ENCODE measurements around the gene IL36G.

DNA sequence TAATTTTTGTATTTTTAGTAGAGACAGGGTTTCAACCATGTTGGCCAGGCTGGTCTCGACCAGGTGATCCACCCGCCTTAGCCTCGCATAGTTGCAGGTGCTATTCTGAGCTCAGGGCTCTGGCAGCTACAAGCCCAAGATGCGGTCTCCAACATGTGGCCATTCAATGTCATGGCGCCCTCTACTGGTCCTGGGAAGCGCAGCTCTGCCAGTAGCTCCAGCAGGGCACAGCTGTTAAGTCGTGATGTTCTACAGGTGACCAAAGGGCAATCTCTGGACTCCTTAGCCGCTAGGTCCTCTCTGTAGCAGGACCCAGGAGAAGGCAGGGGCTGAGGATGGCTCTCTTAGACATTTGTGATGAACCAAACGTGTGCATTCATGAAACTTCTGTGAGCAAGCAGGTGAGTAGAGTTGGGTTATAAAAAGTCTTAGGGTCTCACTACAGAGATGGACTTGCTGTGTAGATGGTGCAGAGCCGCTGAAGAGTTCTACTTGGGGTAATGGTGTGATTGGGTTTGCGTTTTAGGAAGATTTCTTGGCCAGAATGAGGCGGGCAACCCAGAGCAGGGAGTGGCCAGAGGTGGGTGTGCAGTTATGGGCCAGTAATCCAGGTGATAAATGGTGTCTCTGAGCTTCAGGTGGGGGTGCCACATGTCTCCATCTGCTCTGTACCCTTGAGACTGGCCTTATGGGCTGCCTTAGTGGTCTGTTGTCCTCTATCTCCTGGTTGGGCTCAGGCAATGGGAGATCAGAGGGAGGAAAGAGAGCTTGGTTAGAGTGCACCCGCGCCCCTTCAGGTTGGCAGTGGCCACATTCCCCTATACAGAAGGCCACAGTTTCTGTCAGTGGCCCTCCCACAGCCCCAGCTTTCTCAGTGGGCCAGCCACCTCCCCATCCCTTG is 35.8 kb upstream of the IL36G start:
- TF ChIP-seq CTCF (conservative IDR thresholded peaks at IDR 0.05; ENCODE audit: low read depth in 2 of 2) = peak; percentile 89 to 96
- TF ChIP-seq JUNB (IDR thresholded peaks at IDR 0.05; ENCODE audit: unreplicated experiment) = no peak
- TF ChIP-seq POLR2AphosphoS5 (IDR thresholded peaks at IDR 0.05; ENCODE audit: low read depth) = no peak
- TF ChIP-seq, protein P1, sequence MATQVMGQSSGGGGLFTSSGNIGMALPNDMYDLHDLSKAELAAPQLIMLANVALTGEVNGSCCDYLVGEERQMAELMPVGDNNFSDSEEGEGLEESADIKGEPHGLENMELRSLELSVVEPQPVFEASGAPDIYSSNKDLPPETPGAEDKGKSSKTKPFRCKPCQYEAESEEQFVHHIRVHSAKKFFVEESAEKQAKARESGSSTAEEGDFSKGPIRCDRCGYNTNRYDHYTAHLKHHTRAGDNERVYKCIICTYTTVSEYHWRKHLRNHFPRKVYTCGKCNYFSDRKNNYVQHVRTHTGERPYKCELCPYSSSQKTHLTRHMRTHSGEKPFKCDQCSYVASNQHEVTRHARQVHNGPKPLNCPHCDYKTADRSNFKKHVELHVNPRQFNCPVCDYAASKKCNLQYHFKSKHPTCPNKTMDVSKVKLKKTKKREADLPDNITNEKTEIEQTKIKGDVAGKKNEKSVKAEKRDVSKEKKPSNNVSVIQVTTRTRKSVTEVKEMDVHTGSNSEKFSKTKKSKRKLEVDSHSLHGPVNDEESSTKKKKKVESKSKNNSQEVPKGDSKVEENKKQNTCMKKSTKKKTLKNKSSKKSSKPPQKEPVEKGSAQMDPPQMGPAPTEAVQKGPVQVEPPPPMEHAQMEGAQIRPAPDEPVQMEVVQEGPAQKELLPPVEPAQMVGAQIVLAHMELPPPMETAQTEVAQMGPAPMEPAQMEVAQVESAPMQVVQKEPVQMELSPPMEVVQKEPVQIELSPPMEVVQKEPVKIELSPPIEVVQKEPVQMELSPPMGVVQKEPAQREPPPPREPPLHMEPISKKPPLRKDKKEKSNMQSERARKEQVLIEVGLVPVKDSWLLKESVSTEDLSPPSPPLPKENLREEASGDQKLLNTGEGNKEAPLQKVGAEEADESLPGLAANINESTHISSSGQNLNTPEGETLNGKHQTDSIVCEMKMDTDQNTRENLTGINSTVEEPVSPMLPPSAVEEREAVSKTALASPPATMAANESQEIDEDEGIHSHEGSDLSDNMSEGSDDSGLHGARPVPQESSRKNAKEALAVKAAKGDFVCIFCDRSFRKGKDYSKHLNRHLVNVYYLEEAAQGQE (IDR thresholded peaks at IDR 0.05; ENCODE audit: unreplicated experiment) = no peak
- no peak for TF ChIP-seq EZH2 (IDR thresholded peaks at IDR 0.05; ENCODE audit: low read depth, unreplicated experiment)

Measured in GM23338 (cell line).